Right atrium auricular region (tissue), 2 donors: ENCODE data around the gene CREBBP. TPM values are rescaled to one million over a fixed set of nuclear protein-coding genes. Genes with fewer than 3 reads are reported as not detected.

Source experiments
- DNase-seq: peaks from one replicate; pipeline ENCODE4 v3.0.0-alpha.2; 2019; ENCODE audit warnings: low spot score
- H3K27ac ChIP-seq, 2 donors: fragments of 200-600 bp; sonication (generic); 1 replicate in 1 of 2; 2 replicates in 1 of 2; pipeline ENCODE4 v1.5.1; 2016 to 2019
- H3K27me3 ChIP-seq, 2 donors: fragments of 200-600 bp; sonication (generic); one replicate each; pipeline versions ENCODE4 v1.5.1 to v1.6.0; 2017 to 2019
- H3K36me3 ChIP-seq: fragments of 200-600 bp; sonication (generic); one replicate; pipeline ENCODE4 v1.5.1; 2016
- H3K4me1 ChIP-seq, 2 donors: fragments of 200-600 bp; sonication (generic); one replicate each; pipeline versions ENCODE4 v1.5.1 to v1.6.0; 2017 to 2019
- H3K4me3 ChIP-seq, 2 donors: fragments of 200-600 bp; sonication (generic); 1 replicate in 1 of 2; 2 replicates in 1 of 2; pipeline ENCODE4 v1.5.1; 2017 to 2019; ENCODE audit warnings: mild to moderate bottlenecking in 1 of 2, moderate library complexity in 1 of 2
- H3K9me3 ChIP-seq, 2 donors: fragments of 200-600 bp; sonication (generic); one replicate each; pipeline ENCODE4 v1.5.1; 2019
- total RNA-seq, 2 donors: library from RNA; depleted of rRNA; stranded (reverse); fragments of >200 nt; gene quantifications; one replicate each; pipeline ENCODE4 v1.1.0, GENCODE V29; 2016
- TF ChIP-seq, protein P1 (sequence below), 2 donors: fragments of 200-600 bp; sonication (generic); IDR thresholded peaks; one replicate each; pipeline ENCODE4 v1.5.1; 2019; ENCODE audit warnings: antibody characterized with exemption in 2 of 2

Gene CREBBP
- total RNA-seq, 2 donors from 2014 or later = 38.3 to 54.3 TPM

DNA sequence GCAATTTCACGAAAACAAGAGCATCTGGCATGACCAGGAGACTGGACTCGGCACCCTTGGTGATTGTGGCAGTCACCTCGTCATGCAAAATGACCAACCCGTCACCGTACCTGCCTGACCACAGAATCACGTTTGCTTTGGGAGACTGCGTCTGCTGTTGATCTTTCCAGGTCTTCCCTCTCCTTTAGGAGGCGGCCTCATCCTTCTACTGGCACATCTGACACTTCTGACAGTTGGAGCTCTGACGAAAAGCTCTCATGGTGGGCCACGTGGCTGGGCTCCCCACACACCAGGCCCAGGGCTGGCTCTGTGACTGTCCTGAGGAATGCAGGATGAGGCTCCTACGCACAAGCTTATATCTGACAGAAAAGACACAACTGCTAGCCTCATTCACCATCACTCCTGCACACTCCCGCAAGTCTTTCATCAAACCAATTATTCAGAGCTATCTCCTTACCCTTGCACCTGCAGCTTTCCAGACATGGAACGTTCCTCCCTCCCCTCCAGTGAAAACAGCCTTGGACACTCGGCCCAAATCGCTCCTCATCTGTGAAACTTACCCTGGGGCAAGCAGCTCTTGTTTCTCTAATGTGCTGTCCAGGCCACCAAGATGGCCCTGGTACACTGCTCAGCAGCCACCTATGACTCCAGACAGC lies 166.8 kb downstream of the CREBBP start:
- Histone ChIP-seq H3K27ac (peak overlapping the region; percentile 71), H3K4me3 (no peak overlapping the region), H3K36me3 (no peaks in the 10 kb centered on the region), H3K4me1 (peaks cover 0 to 24% of the 10 kb centered on the region in 2 donors), H3K9me3 (no peaks in the 10 kb centered on the region), H3K27me3 (no peaks in the 10 kb centered on the region)
- TF ChIP-seq, protein P1, sequence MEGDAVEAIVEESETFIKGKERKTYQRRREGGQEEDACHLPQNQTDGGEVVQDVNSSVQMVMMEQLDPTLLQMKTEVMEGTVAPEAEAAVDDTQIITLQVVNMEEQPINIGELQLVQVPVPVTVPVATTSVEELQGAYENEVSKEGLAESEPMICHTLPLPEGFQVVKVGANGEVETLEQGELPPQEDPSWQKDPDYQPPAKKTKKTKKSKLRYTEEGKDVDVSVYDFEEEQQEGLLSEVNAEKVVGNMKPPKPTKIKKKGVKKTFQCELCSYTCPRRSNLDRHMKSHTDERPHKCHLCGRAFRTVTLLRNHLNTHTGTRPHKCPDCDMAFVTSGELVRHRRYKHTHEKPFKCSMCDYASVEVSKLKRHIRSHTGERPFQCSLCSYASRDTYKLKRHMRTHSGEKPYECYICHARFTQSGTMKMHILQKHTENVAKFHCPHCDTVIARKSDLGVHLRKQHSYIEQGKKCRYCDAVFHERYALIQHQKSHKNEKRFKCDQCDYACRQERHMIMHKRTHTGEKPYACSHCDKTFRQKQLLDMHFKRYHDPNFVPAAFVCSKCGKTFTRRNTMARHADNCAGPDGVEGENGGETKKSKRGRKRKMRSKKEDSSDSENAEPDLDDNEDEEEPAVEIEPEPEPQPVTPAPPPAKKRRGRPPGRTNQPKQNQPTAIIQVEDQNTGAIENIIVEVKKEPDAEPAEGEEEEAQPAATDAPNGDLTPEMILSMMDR (IDR thresholded peaks at IDR 0.05) = no peak
- DNase-seq = no peak

DNA sequence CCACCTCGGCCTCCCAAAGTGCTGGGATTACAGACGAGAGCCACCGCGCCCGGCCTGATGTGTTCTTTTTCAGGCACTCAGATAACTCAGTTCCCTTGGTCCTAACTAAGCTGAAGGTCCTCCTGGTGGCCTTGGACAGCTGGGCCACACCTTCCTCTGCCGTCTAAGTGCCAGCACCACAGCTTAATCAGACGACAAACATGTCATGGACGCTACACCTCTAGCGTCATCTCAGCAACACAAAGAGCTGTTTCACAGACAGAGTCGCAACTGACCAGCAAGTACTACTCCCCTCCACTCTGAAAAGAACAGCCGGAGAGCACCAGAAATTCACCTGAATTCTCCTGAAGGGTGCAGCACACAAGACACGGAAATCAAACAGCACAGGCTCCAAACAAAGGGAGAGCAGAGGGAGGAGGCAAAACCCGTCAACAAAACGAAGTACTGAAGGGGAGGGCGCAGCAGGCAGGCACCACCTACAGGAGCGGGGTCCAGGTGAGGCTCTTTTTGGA lies 167.6 kb downstream of the CREBBP start:
- no peaks in the 10 kb centered on the region for H3K9me3 ChIP-seq
- no peak for DNase-seq
- no peaks in the 10 kb centered on the region for H3K36me3 ChIP-seq
- H3K27me3 ChIP-seq = no peaks in the 10 kb centered on the region
- TF ChIP-seq, protein P1 (IDR thresholded peaks at IDR 0.05) = no peak
- H3K4me3 ChIP-seq = no peak overlapping the region
- peaks cover 0 to 20% of the 10 kb centered on the region in 2 donors for H3K4me1 ChIP-seq
- H3K27ac ChIP-seq = peak overlapping the region; percentile 71

DNA sequence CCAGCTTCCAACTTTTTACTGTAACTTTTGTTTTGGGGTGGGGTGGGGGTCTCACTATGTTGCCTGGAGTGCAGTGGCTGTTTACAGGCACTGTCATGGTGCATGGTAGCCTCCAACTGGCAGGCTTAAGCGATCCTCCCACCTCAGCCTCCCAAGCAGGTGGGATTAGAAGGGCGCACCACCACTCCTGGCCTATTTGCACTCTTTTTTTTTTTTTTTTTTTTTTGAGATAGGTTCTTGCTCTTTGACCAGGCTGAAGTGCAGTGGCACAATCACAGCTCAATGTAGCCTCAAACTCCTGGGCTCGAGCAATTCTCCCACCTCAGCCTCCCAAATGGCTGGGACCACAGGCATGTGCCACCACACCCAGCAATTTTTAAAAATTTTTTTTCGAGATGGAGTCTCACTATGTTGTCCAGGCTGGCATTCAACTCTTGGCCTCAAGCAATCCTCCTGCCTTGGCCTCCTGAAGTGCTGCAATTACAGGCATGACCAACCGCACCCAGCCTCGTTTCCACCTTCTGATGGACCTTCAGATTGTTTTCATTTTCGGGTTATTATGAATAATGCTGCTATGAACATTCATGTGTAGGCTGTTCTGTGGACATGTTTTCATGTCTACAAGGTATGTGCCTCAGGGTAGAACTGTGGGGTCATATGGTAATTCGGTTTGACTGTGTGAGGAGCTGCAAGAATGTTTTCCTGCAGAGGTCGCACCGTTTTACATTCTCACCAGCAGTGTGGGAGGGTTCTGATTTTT lies 174.1 kb downstream of the CREBBP start:
- H3K4me3 ChIP-seq = no peak overlapping the region
- no peaks in the 10 kb centered on the region for H3K27me3 ChIP-seq
- no peak overlapping the region for H3K27ac ChIP-seq
- no peak for DNase-seq
- H3K9me3 ChIP-seq = no peaks in the 10 kb centered on the region
- H3K4me1 ChIP-seq = no peaks in the 10 kb centered on the region
- no peaks in the 10 kb centered on the region for H3K36me3 ChIP-seq
- TF ChIP-seq, protein P1 (IDR thresholded peaks at IDR 0.05) = no peak

DNA sequence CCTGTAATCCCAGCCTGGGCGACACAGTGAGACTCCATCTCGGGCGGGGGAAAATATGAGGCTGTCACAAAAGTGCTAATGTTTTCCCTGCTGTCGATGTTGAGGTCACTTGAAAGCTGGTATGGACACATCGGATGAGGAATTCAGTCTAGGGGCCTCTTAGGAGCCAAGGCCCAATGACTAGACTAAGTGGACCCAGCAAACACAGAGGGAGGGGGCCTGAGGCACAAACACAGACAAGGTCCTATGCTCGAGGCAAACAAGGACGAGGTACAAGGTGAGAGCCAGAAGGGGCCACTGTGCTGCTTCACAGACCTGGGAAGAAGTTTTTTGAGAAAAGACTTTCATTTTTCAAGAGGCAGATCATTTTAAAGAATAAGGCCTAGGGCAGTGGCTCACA lies 178.4 kb downstream of the CREBBP start:
- Histone ChIP-seq H3K36me3 (no peaks in the 10 kb centered on the region), H3K27ac (no peak overlapping the region), H3K27me3 (no peaks in the 10 kb centered on the region), H3K4me3 (no peak overlapping the region), H3K9me3 (no peaks in the 10 kb centered on the region), H3K4me1 (peaks cover 0 to under 1% of the 10 kb centered on the region in 2 donors)
- DNase-seq = no peak
- TF ChIP-seq, protein P1 (IDR thresholded peaks at IDR 0.05) = no peak

DNA sequence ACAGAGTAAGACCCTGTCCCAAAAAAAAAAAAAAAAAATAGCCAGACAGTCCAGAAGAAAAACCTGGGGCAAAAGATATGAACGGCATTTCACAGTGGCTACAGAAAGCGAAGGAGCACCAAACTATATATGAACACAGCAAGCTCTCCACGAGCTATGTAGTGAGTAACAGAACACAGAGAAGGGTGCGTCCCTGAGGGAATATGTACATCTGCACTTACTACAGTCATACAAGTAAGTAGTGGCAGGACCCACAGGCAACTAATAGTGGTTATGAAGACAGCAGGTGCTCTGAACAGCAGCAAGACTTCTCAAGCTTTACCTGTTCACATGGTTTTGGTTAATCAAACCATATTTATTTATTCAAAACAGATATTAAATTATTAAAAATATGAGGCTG lies 179.0 kb downstream of the CREBBP start:
- Histone ChIP-seq H3K4me3 (no peak overlapping the region), H3K9me3 (no peaks in the 10 kb centered on the region), H3K27me3 (no peaks in the 10 kb centered on the region), H3K36me3 (no peaks in the 10 kb centered on the region), H3K4me1 (peaks cover 0 to 6% of the 10 kb centered on the region in 2 donors), H3K27ac (no peak overlapping the region)
- TF ChIP-seq, protein P1 (IDR thresholded peaks at IDR 0.05) = no peak
- no peak for DNase-seq
